Activated T-helper 9 cell treated with anti-CD3 and anti-CD28 coated beads, Interleukin-2, amount 50 U/mL, for 16 hours (primary cell): ENCODE data around the gene TMEM233.
"Not testable (repeated sequence)": the region's sequence is repeated elsewhere in the genome, so short reads cannot be mapped to it uniquely, and the experiment has no call there.

Experiments used
- DNase-seq: peaks from one replicate; pipeline ENCODE4 v3.0.0-alpha.2; 2020; ENCODE audit warnings: low read depth

Gene TMEM233

DNA sequence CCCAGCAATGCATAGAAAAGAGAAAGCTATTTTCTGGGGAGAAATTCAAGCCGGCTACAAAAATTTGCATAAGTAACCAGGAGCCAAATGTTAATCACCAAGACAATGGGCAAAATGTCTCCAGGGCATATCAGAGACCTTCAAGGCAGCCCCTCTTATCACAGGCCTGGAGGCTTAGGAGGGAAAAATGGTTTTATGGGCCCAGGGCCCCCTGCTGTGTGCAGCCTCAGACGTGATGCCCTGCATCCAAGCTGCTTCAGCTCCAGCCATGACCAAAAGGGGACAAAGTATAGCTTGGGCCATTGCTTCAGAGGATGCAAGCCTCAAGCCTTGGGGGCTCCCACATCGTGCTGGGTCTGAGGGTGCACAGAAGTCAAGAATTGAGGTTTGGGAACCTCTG is 15.8 kb downstream of the TMEM233 start:
- no peak for DNase-seq

DNA sequence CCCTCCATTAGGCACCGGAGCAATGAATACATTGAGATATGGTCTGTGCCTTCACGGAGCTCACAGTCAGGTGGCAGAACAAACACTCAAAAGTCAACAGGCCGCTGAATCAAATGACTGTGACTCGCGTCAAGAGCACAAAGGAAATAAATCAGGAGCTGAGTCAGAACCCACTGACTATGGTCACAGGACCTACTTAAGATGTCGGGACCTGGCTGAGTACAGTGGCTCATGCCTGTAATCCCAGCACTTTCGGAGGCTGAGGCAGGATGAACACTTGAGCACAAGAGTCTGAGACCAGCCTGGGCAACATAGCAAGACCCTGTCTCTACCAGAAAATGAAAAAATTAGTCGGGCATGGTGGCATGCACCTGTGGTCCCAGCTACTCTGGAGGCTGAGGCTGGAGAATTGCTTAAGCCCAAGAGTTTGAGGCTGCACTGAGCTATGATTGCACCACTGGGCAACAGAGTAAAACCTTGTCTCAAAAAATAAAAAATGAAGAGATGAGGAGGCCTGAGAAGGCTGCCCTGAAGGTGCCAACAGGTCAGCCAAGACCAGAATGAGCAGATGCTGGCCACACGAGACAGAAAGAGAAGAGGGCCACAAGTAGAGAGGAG is 19.9 kb downstream of the TMEM233 start:
- no peak for DNase-seq

DNA sequence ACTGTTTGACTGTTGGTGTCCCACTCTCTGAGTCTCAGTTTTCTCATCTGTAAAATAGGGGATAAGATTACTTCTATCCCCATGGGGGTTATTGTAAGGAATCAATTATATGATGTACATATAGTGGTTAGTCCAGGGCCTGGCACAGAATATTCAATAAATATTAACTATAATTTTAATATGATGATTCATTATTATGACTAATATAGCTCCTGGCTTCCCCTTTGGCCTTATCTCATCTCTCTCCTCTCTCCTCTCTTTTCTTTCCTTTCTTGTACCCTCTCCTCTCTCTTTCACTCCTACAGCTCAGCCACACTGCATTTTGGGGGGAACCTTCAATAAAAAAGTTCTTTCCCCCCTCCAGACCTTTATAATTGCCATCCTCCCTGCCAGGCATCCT is 21.1 kb downstream of the TMEM233 start:
- no peak for DNase-seq

DNA sequence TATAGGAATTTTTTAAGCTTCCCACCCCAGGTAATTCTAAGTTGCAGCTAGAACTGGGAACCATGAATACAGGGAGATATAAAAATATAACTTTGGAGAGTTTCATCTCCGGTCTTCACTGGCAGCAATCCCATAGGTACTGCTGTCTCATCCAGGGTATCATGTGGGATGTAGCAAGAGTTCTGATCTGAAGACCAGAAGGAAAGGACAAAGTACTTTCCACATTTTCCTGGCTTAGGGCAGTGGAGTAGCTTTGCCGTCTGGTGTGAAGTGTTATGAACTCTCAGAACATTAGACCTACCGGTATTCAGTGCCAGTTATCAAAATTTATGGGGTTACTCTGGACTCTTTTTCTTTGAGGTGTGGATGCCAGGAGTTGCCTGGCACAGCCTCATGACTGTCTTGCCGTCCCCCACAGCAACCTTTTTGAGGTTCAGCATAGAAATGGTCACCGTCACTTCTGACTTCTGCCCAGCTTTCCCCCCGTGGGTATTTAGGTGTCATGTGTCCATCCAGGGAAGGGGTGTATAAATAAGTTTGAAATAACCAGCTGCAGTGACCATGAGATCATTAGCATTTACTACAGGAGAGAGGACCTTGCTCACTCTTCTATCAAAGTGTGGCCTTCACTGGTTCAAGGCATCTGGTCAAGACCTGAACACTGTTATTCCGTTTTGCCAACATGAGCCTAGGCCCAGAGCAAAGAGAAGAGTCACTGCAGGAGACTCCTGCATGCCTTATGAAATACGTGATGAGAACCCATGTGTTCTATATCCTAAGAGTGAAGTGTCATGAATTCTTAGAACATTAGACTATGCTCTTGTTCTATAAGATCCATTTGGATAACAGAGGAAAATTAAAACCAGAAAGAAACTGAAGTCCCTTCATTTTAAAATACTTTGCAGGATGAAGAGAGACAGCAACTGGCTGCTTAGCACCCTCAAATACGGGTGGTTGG is 22.2 kb downstream of the TMEM233 start:
- DNase-seq: no peak

DNA sequence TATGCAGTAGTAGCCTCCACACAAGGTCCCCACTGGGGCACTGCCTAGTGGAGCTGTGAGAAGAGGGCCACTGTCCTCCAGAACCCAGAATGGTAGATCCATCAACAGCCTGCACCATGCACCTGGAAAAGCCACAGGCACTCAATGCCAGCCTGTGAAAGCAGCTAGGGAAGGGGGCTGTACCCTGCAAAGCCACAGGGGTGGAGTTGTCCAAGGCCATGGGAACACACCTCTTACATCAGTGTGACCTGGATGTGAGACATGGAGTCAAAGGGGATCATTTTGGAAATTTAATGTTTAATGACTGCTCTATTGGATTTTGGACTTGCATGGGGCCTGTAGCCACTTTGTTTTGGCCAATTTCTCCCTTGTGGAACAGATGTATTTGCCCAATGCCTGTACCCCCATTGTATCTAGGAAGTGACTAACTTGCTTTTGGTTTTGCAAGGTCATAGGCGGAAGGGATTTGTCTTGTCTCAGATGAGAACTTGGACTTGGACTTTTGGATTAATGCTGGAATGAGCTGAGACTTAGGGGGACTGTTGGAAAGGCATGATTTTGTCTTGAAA is 24.8 kb downstream of the TMEM233 start:
- DNase-seq: not testable (repeated sequence)

- DNase-seq: no peak
These were observed 26.9 kb downstream of the TMEM233 start for GRCh38 chr12:119620490-119620889.

DNA sequence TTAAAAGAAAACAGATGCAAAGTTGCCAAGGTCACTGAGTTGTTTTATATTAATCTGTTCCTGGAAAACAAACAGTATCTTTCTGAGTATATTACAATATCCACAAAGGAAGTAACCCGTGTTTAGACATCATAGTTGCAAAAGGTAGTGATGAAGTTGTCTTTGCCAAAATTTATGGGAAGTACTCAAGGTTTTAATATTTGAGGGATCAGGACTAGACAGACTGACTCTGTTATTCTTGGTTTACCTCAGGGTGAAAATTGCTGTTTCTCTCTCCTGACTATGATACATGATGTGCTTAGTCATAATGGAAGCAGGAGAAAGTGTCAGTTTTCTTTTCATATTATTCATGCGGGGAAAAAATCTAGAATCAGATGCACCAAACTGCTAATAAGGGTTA is 28.3 kb downstream of the TMEM233 start:
- no peak for DNase-seq

GRCh38 chr12:119624966-119625365 is 31.4 kb downstream of the TMEM233 start:
- no peak for DNase-seq

DNA sequence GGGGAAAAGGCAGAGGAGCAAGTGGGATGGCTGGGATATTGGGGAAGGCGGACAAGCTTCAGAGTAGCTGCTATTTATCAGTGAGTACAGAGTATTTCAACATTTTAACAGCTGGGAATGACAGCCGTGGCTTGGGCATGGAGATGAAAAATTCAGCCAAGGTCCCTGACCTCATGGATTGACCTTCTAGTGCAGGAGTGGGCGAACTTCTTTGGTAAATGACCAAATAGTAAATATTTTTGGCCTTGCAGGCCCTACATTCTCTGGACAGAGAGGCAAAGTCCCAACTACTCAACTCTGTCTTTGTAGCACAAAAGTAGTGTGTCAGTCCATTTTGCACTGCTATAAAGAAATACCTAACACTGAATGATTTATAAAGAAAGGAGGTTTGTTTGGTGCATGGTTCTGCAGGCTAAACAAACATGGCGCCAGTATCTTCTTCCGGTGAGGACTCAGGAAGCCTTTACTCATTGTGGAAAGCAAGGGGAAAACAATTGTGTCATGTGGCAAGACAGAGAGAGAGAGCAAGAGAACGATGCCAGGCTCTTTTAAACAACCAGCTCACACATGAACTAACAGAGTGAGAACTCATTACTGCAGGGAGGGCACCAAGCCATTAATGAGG is 33.6 kb downstream of the TMEM233 start:
- no peak for DNase-seq

DNA sequence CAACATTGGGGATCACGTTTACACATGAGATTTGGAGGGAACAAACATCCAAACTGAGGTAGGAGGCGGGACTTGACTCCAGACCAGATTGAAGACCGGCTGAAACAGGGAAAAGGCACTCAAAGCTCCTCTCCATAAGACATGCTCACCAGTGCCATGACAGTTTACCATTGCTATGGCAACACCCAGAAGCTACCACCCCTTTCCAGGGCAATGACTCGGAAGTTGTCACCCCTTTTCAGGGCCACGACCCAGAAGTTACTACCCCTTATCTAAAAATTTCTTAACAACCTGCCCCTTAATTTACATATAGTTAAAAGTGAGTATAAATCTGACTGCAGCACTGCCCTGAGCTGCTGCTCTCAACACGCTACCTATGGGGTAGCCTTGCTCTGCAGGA is 34.1 kb downstream of the TMEM233 start:
- DNase-seq: no peak

DNA sequence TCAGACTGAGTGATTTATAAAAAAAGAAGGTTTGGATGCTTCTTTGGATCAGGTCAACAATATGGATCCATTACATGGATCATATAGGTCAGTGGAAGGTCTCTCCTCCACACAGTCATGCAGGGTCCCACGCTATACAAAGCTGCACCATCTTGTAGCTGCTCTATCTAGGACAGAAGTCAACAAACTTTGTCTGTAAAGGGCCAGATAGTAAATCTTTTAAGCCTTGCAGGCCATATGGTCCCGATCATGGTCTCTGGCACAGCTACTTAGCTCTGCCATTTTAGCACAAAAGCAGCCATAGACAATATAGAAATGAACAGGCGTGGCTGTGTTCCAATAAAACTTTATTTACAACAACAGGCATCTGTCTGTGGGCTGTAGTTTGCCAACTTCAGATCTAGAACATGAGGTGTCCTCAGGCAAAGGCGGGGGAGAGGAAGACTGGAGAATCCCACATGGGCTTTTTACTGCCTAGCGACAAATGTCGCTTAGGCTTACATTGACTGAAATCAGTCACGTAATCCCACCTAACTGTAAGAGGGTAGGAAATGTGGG is 36.7 kb downstream of the TMEM233 start:
- DNase-seq: no peak

DNA sequence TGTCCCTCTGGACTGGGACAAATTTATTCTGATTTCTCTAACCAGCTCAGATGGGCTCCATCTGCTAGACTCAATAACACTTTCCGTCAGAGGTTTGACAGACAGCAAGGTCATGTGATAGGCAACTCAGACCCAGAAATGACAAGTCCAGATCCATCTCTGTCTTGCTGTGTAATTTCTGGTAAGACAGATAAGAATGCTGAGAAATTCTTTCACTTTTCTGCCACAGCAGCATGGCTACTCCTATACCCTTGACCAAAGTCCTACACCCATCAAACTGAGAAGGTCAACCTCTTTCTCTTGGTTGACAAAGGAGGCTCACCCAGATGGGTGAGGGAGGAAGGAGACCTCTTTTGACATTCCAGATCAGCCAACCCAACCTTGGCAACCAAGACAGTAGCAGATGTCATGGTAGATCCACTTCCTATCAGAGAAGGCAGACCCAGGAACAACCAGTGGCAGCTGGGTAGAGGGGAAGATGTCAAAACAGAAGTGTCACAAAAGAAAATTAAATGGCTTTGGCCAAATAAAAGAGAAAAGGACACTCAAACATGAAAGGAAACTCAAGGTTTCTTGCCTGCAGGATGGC is 37.5 kb downstream of the TMEM233 start:
- no peak for DNase-seq

- no peak for DNase-seq
These were observed 38.5 kb downstream of the TMEM233 start for GRCh38 chr12:119631930-119632678.

- no peak for DNase-seq
These were observed 41.2 kb downstream of the TMEM233 start for GRCh38 chr12:119634743-119635142.

DNA sequence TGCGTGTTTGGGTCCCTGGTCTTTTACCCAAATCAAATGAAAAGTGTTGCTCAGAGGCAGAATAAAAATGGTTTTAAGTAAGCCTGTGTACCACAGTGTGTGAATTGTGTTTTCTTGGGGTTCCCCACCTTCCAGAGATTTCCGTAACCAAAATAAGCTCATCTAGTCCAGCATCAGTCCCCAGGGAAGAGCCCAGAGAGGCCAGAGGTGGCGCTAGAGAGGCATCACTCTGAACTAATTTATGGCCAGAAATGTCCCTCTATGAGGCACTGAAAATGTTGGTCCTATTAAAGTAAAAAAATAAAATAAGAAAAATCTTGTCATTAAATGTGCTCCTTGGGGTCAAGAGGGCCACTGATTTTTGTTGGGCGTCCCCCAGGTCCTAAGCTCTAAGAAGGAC is 49.4 kb downstream of the TMEM233 start:
- DNase-seq: no peak

DNA sequence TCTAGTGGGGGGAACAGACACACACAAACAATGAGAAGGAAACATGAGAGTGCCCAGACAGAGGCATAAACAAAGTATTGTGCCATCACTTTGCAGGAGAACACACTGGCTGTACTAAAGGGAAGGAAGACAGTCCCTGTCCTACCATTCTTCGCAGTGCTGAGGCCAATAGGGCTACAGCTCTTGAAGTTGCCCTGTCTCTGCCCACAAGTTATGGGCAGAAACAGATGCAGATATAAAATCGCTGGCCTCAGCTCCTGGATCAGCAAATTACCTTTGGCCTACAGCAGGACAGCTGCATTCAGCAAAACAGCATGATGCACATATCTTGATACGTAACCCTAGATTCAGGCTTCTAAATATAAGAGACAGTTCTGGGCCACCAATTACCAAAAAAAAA is 51.4 kb downstream of the TMEM233 start:
- no peak for DNase-seq

GRCh38 chr12:119645535-119646059 is 52.0 kb downstream of the TMEM233 start:
- DNase-seq: no peak

DNA sequence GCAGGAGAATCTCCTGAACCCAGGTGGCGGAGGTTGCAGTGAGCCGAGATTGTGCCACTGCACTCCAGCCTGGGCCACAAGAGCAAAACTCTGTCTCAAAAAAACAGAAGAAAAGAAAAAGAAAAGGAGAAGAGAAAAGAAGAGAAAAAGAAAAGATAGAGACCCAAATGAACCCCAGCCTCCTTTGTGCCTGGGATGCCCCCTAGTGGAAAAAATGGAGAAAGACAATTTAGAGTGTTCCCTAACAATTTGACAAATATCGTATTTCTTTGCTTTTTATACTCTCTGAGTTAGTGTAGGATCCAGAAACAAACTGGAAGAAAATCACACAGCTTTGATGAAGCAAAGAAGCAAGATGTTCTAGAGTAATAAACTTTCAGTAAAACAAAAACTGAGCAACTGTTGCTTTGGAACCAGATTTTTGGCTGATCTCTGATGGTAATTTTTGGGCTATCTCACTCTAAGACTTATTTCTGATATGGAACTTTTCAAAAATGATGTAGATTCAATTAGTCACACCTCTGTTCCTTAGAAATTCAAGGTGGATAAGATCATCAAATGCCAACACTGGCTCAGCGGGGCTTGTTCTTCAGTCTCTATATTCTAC is 55.7 kb downstream of the TMEM233 start:
- DNase-seq: no peak

DNA sequence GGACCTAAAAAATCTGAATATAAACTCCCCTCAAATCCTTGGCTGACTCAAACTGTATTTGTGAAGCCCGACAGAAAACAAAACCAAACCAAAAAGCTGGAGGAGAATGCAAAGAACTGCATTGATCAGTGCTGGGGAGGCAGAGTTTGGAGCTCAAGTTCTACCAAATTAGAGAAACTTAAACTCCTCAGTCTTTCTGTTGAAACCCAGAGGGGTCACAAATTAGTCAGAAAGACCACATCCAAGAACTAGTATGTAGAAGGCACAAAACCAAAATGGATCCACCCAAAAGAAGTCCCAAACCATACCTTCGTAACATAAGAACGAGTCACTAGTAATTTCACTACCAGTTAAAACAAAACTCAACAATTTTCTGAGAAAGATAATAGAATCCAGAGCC is 59.1 kb downstream of the TMEM233 start:
- no peak for DNase-seq

GRCh38 chr12:119657001-119657400 is 63.4 kb downstream of the TMEM233 start:
- not testable (repeated sequence) for DNase-seq

DNA sequence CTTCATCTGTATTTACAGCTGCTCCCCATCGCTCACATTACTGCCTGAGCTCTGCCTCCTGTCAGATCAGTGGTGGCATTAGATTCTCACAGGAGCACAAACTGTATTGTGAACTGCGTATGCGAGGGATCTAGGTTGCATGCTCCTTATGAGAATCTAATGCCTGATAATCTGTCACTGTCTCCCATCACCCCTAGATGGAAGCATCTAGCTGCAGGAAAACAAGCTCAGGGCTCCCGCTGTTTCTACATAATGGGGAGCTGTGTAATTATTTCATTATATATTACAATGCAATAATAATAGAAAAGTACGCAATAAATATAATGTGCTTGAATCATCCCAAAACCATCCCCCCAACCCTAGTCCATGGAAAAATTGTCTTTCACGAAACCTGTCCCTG is 64.6 kb downstream of the TMEM233 start:
- not testable (repeated sequence) for DNase-seq
